Liver (tissue), 9 donors: ENCODE measurements around the gene SCYL3. TPM values are rescaled to one million over a fixed set of nuclear protein-coding genes. Genes with fewer than 3 reads are reported as not detected.
A peak's percentile ranks its signal among the peaks of the same experiment; 100 is the strongest.

Experiments
- DNase-seq: peaks from one replicate; pipeline ENCODE4 v3.0.0-alpha.2; 2017; ENCODE audit warnings: low spot score
- H3K27ac ChIP-seq, 2 donors: one replicate each; pipeline ENCODE4 v1.7.0; 2013; ENCODE audit warnings: inconsistent platforms in 2 of 2, low read length in 2 of 2, control low read depth in 1 of 2, low read depth in 1 of 2, mild to moderate bottlenecking in 1 of 2
- H3K27me3 ChIP-seq, 4 donors: one replicate each; pipeline versions ENCODE4 v1.6.1 to v1.7.0; 2013; ENCODE audit warnings: low read length in 3 of 4, inconsistent platforms in 1 of 4, mild to moderate bottlenecking in 1 of 4, moderate library complexity in 1 of 4; ENCODE audit not compliant: control insufficient read depth in 4 of 4, insufficient read depth in 4 of 4
- H3K36me3 ChIP-seq, 4 donors: one replicate each; pipeline versions ENCODE4 v1.6.1 to v1.7.0; 2013; ENCODE audit warnings: low read length in 3 of 4, mild to moderate bottlenecking in 3 of 4, low read depth in 1 of 4, moderate library complexity in 1 of 4; ENCODE audit not compliant: control insufficient read depth in 4 of 4, insufficient read depth in 3 of 4
- H3K4me1 ChIP-seq, 4 donors: one replicate each; pipeline versions ENCODE4 v1.6.1 to v1.7.0; 2013; ENCODE audit warnings: low read length in 3 of 4, mild to moderate bottlenecking in 3 of 4, moderate library complexity in 1 of 4; ENCODE audit not compliant: control insufficient read depth in 4 of 4, insufficient read depth in 4 of 4
- H3K4me3 ChIP-seq, 3 donors: one replicate each; pipeline versions ENCODE4 v1.6.1 to v1.7.0; 2013; ENCODE audit warnings: low read length in 3 of 3, control low read depth in 1 of 3, low read depth in 1 of 3, mild to moderate bottlenecking in 1 of 3
- H3K9ac ChIP-seq, 2 donors: one replicate each; pipeline ENCODE4 v1.7.0; 2013; ENCODE audit warnings: low read length in 2 of 2, mild to moderate bottlenecking in 2 of 2, moderate library complexity in 2 of 2, control low read depth in 1 of 2, low read depth in 1 of 2
- H3K9me3 ChIP-seq, 4 donors: one replicate each; pipeline versions ENCODE4 v1.6.1 to v1.7.0; 2013; ENCODE audit warnings: low read length in 3 of 4; ENCODE audit not compliant: control insufficient read depth in 4 of 4
- EGR1 ChIP-seq, 2 donors: IDR thresholded peaks; 2 replicates each; pipeline ENCODE4 v1.6.1; 2016 to 2018; ENCODE audit warnings: antibody characterized with exemption in 2 of 2, low read depth in 2 of 2
- GABPA ChIP-seq, 2 donors: IDR thresholded peaks in 1 of 2; conservative IDR thresholded peaks in 1 of 2; 2 replicates each; pipeline ENCODE4 v1.6.1; 2016; ENCODE audit warnings: antibody characterized with exemption in 2 of 2, mild to moderate bottlenecking in 1 of 2, moderate library complexity in 1 of 2
- HNF4G ChIP-seq: IDR thresholded peaks from 2 replicates; pipeline ENCODE4 v1.6.1; 2016; ENCODE audit warnings: antibody characterized with exemption
- JUND ChIP-seq, 2 donors: IDR thresholded peaks; 2 replicates each; pipeline ENCODE4 v1.6.1; 2016; ENCODE audit warnings: antibody characterized with exemption in 2 of 2
- RAD21 ChIP-seq, 2 donors: IDR thresholded peaks; 2 replicates each; pipeline ENCODE4 v1.6.1; 2016; ENCODE audit warnings: antibody characterized with exemption in 2 of 2, mild to moderate bottlenecking in 2 of 2
- RXRA ChIP-seq, 2 donors: IDR thresholded peaks; 2 replicates each; pipeline ENCODE4 v1.6.1; 2017 to 2018; ENCODE audit warnings: antibody characterized with exemption in 2 of 2, mild to moderate bottlenecking in 1 of 2
- SP1 ChIP-seq: IDR thresholded peaks from 2 replicates; pipeline ENCODE4 v1.6.1; 2018; ENCODE audit warnings: antibody characterized with exemption, mild to moderate bottlenecking
- TAF1 ChIP-seq: conservative IDR thresholded peaks from 2 replicates; pipeline ENCODE4 v1.6.1; 2016; ENCODE audit warnings: antibody characterized with exemption, mild to moderate bottlenecking
- YY1 ChIP-seq: IDR thresholded peaks from 2 replicates; pipeline ENCODE4 v1.6.1; 2016; ENCODE audit warnings: antibody characterized with exemption, mild to moderate bottlenecking
- WGBS: extraction: QIAGEN DNeasy Blood & Tissue Kit; methylation state at CpG from one replicate; pipeline ENCODE4 v1.1.7; 2013; 5-methylcytosine and 5-hydroxymethylcytosine counted together
- polyA plus RNA-seq, 2 donors: library from polyadenylated mRNA; stranded (reverse) in 1 of 2; unstranded in 1 of 2; fragments of 200-250 nt in 1 of 2; fragments of >200 nt in 1 of 2; fragmentation: Nextera tagmentation in 1 of 2; extraction: Ambion mirVana in 1 of 2; gene quantifications; one replicate each; pipeline versions ENCODE4 v1.2.1 to v1.2.3, GENCODE V29; 2013 to 2015
- total RNA-seq, 2 donors: library from RNA; depleted of rRNA; stranded (reverse); fragments of >200 nt; gene quantifications; one replicate each; pipeline ENCODE4 v1.2.3, GENCODE V29; 2014
- TF ChIP-seq, protein P1 (sequence below): IDR thresholded peaks from 2 replicates; pipeline ENCODE4 v1.6.1; 2016; ENCODE audit warnings: antibody characterized with exemption
- TF ChIP-seq, protein P2 (sequence below): IDR thresholded peaks from 2 replicates; pipeline ENCODE4 v1.6.1; 2016; ENCODE audit warnings: antibody characterized with exemption
- TF ChIP-seq, protein P3 (sequence below): IDR thresholded peaks from 2 replicates; pipeline ENCODE4 v1.6.1; 2016; ENCODE audit warnings: antibody characterized with exemption
- TF ChIP-seq, protein P4 (sequence below): fragments of 150-350 bp; IDR thresholded peaks from 2 replicates; pipeline ENCODE4 v1.5.1; 2017; ENCODE audit warnings: improper control_type of control experiment, low read depth, low read length; ENCODE audit not compliant: missing input control
- donor health status: healthy.
- donor health status: healthy.
- donor health status: healthy.
- donor health status: healthy.
- donor health status: healthy.

Gene SCYL3
- total and polyA plus RNA-seq, 4 donors = 4.0 to 12.2 (median 6.1) TPM

DNA sequence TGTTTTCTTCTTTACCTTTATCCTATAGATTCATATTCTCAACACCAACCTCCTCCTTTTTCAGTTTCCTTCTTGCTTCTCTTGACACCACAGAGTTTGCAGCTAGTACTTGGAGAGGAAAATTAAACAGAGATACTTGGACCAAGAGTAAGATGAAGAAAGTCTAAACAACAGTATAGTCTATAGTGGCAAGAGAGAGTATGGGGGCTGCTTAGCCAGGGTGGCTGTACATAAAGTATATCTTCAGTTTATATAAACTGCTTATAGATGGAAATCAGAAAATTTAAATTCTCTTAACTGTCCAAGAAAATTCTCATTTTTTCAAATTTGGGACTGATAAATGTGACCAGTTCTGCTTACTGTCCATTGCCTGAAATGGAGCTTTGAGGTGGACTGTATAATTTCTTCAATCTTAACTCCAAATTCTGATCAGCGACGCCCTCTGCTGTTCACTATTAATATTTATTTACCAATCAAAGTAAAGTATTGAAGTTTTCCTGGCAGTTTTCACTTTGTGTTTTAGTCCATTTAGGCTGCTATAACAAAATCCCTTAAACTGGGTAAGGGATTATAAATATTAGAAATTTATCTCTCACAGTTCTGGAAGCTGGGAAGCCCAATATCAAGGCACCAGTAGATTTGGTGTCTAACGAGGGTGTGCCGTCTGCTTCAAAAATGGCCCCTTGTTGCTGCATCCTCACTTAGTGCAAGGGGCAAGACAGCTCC lies 84.2 kb downstream of the SCYL3 start:
- no peaks in the 10 kb centered on the region for H3K9me3 ChIP-seq
- WGBS = 55% methylated on average over 4 of the region's 4 CpGs
- DNase-seq = no peak

DNA sequence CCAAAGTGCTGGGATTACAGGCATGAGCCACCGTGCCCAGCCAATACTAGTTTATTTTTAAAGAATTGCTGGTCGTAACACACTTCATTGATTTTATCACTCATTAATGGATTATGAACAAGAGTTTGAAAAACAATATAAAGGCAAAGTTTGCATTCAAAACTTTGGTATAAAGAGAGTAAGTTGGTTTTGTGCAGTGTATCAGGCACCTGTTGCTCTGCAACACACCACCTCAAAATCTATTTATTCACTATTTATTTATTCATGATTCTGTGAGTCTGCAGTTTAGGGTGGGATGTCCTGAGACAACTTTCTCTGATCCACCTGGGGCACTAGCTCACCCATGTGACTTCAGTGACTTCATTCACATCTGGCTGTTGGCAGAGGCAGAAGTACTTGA lies 88.8 kb downstream of the SCYL3 start:
- Histone ChIP-seq H3K9me3 (no peaks in the 10 kb centered on the region), H3K9ac (no peak overlapping the region), H3K36me3 (peaks cover 0 to 23% (median 13%) of the 10 kb centered on the region in 4 donors), H3K4me3 (no peak overlapping the region), H3K27ac (no peak overlapping the region), H3K27me3 (no peaks in the 10 kb centered on the region), H3K4me1 (no peaks in the 10 kb centered on the region)
- TF ChIP-seq, protein P1, sequence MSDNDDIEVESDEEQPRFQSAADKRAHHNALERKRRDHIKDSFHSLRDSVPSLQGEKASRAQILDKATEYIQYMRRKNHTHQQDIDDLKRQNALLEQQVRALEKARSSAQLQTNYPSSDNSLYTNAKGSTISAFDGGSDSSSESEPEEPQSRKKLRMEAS = no peak
- TF ChIP-seq RXRA (IDR thresholded peaks at IDR 0.05) = no peak
- TF ChIP-seq, protein P2, sequence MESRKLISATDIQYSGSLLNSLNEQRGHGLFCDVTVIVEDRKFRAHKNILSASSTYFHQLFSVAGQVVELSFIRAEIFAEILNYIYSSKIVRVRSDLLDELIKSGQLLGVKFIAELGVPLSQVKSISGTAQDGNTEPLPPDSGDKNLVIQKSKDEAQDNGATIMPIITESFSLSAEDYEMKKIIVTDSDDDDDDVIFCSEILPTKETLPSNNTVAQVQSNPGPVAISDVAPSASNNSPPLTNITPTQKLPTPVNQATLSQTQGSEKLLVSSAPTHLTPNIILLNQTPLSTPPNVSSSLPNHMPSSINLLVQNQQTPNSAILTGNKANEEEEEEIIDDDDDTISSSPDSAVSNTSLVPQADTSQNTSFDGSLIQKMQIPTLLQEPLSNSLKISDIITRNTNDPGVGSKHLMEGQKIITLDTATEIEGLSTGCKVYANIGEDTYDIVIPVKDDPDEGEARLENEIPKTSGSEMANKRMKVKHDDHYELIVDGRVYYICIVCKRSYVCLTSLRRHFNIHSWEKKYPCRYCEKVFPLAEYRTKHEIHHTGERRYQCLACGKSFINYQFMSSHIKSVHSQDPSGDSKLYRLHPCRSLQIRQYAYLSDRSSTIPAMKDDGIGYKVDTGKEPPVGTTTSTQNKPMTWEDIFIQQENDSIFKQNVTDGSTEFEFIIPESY = no peak
- TF ChIP-seq GABPA (IDR thresholded peaks at IDR 0.05 in 1 of 2, conservative IDR thresholded peaks at IDR 0.05 in 1 of 2) = no peak
- no peak for TF ChIP-seq YY1
- TF ChIP-seq, protein P3, sequence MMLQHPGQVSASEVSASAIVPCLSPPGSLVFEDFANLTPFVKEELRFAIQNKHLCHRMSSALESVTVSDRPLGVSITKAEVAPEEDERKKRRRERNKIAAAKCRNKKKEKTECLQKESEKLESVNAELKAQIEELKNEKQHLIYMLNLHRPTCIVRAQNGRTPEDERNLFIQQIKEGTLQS = no peak
- no peak for TF ChIP-seq SP1
- no peak for TF ChIP-seq TAF1
- TF ChIP-seq, protein P4, sequence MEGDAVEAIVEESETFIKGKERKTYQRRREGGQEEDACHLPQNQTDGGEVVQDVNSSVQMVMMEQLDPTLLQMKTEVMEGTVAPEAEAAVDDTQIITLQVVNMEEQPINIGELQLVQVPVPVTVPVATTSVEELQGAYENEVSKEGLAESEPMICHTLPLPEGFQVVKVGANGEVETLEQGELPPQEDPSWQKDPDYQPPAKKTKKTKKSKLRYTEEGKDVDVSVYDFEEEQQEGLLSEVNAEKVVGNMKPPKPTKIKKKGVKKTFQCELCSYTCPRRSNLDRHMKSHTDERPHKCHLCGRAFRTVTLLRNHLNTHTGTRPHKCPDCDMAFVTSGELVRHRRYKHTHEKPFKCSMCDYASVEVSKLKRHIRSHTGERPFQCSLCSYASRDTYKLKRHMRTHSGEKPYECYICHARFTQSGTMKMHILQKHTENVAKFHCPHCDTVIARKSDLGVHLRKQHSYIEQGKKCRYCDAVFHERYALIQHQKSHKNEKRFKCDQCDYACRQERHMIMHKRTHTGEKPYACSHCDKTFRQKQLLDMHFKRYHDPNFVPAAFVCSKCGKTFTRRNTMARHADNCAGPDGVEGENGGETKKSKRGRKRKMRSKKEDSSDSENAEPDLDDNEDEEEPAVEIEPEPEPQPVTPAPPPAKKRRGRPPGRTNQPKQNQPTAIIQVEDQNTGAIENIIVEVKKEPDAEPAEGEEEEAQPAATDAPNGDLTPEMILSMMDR = no peak
- TF ChIP-seq EGR1 (IDR thresholded peaks at IDR 0.05; ENCODE audit: low read depth in 2 of 2) = no peak
- WGBS = 95% methylated on average over 2 of the region's 2 CpGs
- no peak for DNase-seq

More for the DNA sequence above, 84.2 kb downstream of the SCYL3 start:
- Histone ChIP-seq H3K27me3 (no peaks in the 10 kb centered on the region), H3K9ac (no peak overlapping the region), H3K4me1 (no peaks in the 10 kb centered on the region), H3K36me3 (peaks cover 0 to 11% (median 8%) of the 10 kb centered on the region in 4 donors), H3K4me3 (no peak overlapping the region), H3K27ac (no peak overlapping the region)
- no peak for TF ChIP-seq HNF4G
- peak; percentile 84 to 85 for TF ChIP-seq RAD21 (IDR thresholded peaks at IDR 0.05)
- TF ChIP-seq, protein P4 = peak; percentile 51
- TF ChIP-seq JUND (IDR thresholded peaks at IDR 0.05) = no peak
- TF ChIP-seq YY1 = no peak
